Measurements from ENCODE around the gene ABCF3.

ABCF3 gene

GRCh38 chr3:184168363-184169120 lies 17.5 kb upstream of the ABCF3 start:
- DNase-seq (ENCODE audit: low read depth), result no peak

GRCh38 chr3:184169896-184170875 lies 15.8 kb upstream of the ABCF3 start:
- DNase-seq (ENCODE audit: low read depth), result no peak

GRCh38 chr3:184171562-184171961 lies 14.4 kb upstream of the ABCF3 start:
- no peak for DNase-seq (ENCODE audit: low read depth)

GRCh38 chr3:184172681-184173373 lies 13.2 kb upstream of the ABCF3 start:
- DNase-seq (ENCODE audit: low read depth), result no peak

- DNase-seq (ENCODE audit: low read depth), result no peak
These were observed 12.7 kb upstream of the ABCF3 start for GRCh38 chr3:184173374-184173722.

GRCh38 chr3:184174284-184174645 lies 11.7 kb upstream of the ABCF3 start:
- DNase-seq (ENCODE audit: low read depth), result no peak

- DNase-seq (ENCODE audit: low read depth), result peak; percentile 98
These were observed 11.1 kb upstream of the ABCF3 start, which contains the start of gene AP2M1 for GRCh38 chr3:184174646-184175492. Gene AP2M1 (plus strand): TSS chr3:184174855. CDS start chr3:184176994, 2,139 bp downstream.

- DNase-seq (ENCODE audit: low read depth), result no peak
These were observed 10.5 kb upstream of the ABCF3 start for GRCh38 chr3:184175506-184175905.

- no peak for DNase-seq (ENCODE audit: low read depth)
These were observed 10.0 kb upstream of the ABCF3 start for GRCh38 chr3:184175981-184176376.

- no peak for DNase-seq (ENCODE audit: low read depth)
These were observed 9.3 kb upstream of the ABCF3 start for GRCh38 chr3:184176377-184177330.

GRCh38 chr3:184177331-184177731 lies 8.7 kb upstream of the ABCF3 start:
- no peak for DNase-seq (ENCODE audit: low read depth)

GRCh38 chr3:184177767-184178306 lies 8.2 kb upstream of the ABCF3 start:
- no peak for DNase-seq (ENCODE audit: low read depth)

GRCh38 chr3:184178521-184179138 lies 7.4 kb upstream of the ABCF3 start:
- no peak for DNase-seq (ENCODE audit: low read depth)

- no peak for DNase-seq (ENCODE audit: low read depth)
These were observed 5.8 kb upstream of the ABCF3 start for GRCh38 chr3:184180165-184180564.

GRCh38 chr3:184181596-184181995 lies 4.4 kb upstream of the ABCF3 start:
- DNase-seq (ENCODE audit: low read depth), result no peak

GRCh38 chr3:184183679-184184078 lies 2.3 kb upstream of the ABCF3 start:
- no peak for DNase-seq (ENCODE audit: low read depth)

GRCh38 chr3:184184546-184185230 lies 1.3 kb upstream of the ABCF3 start:
- no peak for DNase-seq (ENCODE audit: low read depth)

- DNase-seq (ENCODE audit: low read depth), result peak; percentile 100
These were observed 377 bp upstream of the ABCF3 start for GRCh38 chr3:184185461-184186183.

- no peak for DNase-seq (ENCODE audit: low read depth)
These were observed 856 bp downstream of the ABCF3 start for GRCh38 chr3:184186902-184187207.

Data from activated T-cell treated with anti-CD3 and anti-CD28 coated beads for 48 hours (primary cell).